NCI-H82 treated with DMSO at 0.1 percent for 48 hours (cell line): ENCODE measurements around the gene SOX2.

Experiments used
- DNase-seq: peaks from one replicate; lab custom pipeline; 2025; ENCODE audit not compliant: unreplicated experiment; lab: John Stamatoyannopoulos, UW

The SOX2 gene

GRCh38 chr3:181711325-181712135 lies at the start of gene SOX2:
TSS of gene SOX2 (plus strand) at chr3:181711925. CDS start at chr3:181712361, 436 bp downstream.
- peak; percentile 46 for DNase-seq

DNA sequence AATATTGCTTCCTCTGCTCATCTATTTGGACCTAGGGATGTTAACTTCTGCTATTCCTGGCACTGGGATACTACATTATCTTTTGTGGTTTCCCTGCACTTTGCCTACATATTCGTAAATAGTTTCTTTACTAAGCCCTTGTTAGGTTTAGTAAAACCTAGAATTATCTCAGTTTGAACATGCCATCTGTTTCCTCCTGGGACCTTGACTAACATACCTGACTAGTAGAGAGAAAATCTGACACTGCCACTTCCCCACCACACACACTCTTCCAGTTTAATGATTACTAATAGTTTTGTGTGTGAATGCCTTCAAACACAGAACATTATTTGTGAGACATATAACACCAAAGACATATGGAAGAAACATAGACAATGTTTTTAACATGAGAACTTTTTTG lies 28.2 kb upstream of the SOX2 start:
- DNase-seq: no peak

DNA sequence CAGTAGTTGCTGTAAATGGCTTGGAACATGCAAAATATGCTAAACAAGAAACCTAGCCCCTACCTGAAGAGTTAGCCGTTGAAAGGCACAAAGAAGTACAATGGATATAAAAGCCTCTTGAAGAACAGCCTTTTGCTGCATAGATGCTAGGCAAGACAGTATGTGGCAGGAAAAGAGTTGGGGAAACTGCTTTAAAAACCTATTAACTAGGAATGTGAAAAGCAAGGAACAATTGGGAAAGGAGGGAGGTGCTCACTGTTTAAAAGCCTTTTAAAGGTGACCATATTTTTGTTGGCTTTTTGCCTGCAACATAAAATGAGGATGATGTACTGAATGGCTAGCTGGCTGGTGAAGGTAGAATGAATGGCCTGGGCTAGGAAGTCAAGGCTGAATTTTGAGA lies 24.5 kb upstream of the SOX2 start:
- DNase-seq: no peak

- DNase-seq: no peak
Measured at GRCh38 chr3:181687731-181688130, 24.0 kb upstream of the SOX2 start.

- DNase-seq: no peak
Measured at GRCh38 chr3:181689546-181689945, 22.2 kb upstream of the SOX2 start.

DNA sequence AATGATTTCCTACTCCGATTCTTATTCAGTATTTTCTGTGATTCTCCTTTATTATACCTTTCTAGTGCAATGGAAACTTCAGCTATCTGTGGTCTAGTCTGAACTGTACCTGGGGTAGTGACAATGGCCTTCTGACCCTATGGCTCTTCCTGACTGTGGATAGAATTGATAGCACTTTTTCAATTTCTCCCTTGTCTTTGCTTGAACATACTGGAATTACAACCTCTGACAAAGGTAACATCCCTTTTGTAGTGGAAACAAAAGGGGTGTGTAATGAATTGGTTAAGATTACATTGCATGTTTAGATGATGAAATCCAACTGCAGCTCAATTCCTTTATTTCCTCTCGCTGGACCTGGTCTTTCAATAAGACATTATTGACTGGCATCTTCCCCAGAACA lies 21.0 kb upstream of the SOX2 start:
- no peak for DNase-seq

- DNase-seq: no peak
Measured at GRCh38 chr3:181691901-181692300, 19.8 kb upstream of the SOX2 start.

DNA sequence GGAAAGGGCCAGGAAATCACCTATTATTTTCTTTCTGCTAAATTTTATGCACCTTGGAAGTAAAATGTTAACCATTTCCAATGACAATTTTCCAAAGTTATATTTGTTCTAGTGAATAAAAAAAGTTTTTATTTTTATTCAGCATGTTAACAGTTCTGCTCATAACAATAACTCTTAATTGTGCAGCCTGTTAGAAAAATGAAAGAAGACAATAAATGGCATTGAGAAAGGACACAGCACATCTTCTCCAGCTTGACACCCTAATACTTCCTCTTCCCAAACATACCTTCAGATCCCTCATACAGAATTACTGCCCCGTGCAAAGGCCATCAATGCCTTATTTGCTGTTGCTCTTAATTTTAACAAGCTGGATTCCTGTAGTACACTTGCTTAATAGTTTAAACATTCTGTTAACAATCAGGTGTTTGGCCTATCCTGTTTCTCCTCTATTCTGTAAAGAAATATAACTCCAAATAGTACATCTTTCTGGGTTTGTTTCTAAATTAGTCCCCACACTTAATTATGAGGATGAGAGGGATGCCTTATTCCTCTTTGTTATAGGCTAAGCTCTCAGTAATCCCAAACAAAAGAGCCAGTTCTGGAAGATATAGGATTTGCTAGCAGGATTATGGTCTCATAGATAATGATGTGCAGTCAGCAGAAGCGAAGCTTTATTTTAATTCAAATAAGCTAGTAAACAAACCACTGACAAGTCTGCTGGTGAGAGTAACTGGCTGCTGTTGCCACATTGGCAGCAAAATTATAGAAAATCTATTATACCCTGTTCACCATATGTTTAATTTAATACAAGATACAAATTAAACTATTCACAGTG lies 19.2 kb upstream of the SOX2 start:
- DNase-seq: peak; percentile 45

DNA sequence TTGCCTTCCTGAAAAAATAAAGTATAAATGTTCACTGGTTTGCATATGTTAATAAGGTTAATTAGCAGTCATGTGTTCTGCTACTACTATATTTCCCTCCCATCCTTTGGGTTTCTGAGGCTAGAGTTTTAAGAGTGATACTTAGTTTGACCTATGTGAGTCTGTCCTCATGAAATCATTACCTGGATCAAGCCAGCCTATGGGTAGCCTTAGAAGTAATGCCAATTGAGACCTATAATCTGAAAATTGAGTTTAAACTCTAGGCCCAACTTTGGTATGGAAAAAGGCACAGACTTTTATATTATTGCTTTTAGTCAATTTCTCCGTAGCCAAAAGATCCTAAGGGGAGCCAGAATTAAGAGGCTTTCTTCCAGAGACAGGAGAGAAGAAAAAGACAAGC lies 18.4 kb upstream of the SOX2 start:
- no peak for DNase-seq

DNA sequence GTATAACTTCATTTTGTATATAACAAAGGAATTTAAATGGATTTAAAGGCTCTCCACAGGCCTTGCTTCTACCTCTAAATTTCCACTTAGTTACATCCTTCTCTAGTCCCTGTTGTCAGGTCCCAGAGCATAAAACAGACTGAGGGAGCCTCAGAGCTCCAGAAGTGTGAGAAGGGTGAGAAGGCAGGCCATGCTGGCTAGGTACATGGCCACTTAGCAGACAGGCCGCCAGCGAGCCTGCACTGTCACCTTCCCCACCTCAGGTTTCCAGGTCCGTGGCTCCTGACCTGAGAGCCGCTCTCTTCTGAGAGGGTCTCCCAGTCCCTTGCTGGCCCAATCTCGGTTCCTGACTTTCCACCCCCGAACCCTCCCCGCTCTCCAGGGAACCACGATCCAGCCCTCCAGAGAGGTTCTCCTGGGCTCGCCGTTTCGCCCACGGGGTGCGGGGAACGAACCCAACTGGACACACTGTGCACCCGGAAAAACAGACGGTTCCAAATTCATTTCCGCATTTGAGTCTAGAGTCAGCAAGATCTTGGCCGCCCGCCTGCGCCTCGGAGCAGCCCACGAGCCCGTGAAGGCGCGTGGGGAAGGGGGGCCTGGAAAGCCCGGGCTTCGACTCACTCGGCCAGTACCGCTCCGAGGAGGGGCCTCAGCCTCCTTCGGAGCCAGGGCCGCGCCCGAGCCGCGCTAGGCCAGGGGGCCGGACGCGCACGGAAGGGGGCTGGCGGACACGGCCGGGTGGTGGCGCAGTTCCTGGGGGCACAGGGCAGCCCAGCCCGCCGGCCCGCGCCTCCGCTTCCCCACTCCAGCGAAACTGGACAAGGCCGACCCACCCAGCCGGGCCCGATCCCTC lies 16.7 kb upstream of the SOX2 start:
- no peak for DNase-seq

DNA sequence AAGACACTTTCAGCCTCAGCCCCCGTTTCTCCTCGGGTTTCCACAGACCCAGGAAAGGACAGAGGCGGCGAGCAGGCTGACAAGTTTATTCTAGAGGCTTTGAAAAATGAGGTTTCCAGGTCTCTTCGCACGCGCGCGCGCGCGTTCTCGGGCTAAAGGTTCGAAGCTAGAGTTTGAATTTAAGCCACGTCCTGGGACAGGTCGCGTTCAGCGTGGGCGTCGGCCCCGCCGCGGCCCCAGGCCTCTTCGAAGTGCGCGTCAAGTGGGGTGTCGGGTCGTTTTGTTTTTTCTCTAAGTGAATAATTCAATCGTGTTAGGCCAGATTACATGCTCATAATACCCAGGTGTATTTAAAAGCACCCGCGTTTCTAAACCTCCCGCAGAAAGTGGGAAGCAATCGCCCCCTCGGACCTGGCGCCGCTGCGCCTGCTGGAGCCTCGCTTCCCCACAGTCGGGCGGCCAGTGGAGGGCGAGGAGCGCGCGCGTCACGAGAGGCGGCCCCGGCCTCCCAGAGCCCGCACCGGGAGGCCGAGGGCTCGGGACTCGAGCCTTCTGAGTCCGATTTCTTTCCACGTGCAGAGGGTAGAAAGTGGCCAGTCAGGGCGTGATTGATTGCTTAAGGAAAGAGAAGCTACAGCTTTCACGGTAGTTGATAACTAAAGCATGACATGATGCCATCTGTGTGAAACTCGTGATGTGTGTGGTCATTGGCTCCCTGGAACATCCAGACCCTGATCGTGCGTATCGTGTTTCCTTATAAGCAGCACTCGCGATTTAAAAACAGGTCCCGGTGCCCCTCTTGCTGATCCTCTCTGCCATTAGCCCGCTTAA lies 15.8 kb upstream of the SOX2 start:
- no peak for DNase-seq

DNA sequence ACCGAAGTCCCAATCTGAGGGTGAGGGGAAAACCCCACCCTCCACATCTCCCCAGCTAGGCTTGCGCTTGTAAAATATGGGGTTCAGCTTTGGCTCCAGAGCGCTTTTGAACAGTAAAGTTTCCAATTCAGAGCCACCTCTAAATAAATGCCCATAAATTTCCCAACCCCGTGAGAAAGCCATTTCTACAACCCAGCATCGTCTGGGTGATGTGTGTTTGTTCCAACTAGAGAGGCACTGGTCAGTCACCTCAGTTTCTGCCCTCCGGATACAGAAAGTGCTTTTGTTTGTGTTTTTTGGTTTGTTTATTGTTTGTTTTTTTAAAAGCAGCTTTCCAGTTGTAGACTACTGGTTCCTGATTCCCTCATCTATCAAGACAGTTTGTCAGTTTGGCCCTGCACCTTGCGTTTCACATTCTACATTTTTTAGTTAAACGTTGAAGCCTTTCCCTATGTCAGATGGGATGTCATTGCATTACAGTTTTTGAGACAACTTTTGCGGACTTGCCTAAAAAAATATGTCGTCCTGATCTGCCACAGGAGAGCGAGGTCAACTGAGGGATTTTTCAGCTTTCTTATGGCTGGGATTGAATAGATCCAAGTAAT lies 15.0 kb upstream of the SOX2 start:
- no peak for DNase-seq

DNA sequence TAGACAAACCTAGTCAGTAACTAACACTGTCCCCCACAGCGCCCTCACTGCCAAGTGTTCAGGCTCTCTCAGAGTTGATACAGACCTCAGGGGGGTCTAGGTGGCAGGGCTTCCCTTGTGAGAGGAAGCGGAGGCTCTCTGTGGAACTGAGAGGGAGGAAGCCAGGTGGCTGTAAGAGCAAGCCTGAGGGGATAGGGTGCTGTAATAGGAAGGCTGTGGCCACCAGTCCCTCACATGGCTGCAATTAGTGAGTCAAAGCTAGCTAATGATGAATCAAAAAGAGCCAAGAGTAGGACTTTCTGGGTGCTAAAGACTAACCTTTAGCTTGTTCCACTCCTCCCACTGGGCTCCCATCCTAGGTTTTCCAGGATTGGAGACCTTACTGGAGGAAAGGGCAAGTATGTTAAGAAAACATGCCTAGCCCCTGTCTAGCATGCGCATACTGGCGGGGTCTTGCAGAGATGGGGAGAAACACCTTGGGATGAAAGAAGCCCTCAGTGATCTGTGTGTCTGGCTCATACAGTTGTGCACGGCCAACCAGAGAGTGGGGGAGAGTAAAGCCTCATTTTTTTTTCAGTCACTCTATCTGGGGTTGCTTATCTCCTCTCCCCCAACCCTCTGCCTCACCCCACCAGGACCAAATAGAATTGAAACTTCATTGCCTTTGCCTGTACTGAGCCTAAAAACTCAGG lies 13.3 kb upstream of the SOX2 start:
- no peak for DNase-seq

- DNase-seq: no peak
Measured at GRCh38 chr3:181699171-181699903, 12.4 kb upstream of the SOX2 start.

DNA sequence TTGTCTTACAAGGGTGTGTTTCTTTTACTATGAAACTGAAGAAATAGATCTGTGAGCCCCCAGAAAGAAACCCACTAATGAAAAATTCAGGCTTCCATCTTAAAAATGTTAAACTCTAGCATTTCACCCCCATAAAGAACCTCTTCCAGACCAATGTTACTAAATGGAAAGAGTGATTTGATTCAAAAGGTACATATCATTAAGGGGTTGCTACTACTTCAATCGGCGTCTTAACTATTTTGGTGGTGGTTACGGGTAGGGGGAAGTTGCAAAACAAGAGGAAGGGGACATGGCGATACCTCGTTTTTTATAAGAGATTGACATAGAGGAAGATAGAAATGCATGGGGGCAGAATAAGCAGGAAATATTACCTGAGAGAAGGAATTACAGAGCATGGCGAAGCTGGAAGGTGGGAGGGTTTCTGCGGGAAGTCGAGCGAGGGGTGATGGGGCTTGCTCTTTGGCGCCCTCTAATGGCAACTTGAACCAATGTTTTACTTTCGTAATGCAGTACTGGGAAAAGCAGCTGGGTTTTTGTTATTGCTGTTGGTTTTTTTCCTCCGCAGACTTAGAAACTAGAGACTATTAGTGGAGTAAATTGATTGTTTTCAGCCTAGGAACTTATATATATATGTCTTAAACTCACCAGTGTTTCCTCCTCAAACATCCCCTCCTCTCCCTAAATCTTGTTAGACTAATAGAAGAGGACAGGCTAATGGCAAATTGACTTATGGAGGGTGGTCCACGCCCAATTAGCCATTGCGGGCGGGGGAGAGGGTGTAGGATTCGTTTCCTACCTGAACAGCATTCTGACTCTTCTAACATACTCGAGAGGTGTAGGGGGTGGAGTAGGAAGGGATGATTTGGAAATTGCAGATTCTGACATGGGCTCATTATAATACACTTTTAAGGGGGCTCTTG lies 11.3 kb upstream of the SOX2 start:
- peak; percentile 68 for DNase-seq

DNA sequence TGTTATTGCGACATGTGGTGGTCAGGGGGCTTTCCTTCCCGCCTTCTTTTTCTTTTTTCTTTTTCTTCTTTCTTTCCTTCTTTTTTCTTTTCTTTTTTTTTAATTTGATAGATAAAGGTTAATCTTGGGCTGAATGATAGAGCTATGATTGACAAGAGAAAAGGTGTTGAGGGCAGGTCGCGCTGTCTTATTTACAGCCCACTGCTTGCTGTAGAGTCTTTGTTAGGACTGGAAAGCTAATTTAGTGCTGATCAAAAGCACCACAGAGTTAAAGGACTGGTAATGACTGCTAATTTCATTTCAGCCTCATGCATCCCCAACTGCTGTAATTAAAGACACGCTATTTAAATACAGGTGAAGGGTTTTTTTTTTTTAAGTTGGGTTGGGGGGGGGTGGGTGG lies 10.6 kb upstream of the SOX2 start:
- DNase-seq: no peak

GRCh38 chr3:181703601-181704420 lies 7.9 kb upstream of the SOX2 start:
- DNase-seq: no peak
